GM23248 (cell line): ENCODE results near the gene MAML2.

Experiments
- EZH2 ChIP-seq: fragments of 200-600 bp; sonication (generic); IDR thresholded peaks from 2 replicates; pipeline ENCODE4 v1.6.1; 2018; ENCODE audit warnings: antibody characterized with exemption, mild to moderate bottlenecking; ENCODE audit not compliant: insufficient read depth, poor library complexity, severe bottlenecking
- EZH2phosphoT487 ChIP-seq: fragments of 200-600 bp; sonication (generic); IDR thresholded peaks from 2 replicates; pipeline ENCODE4 v1.6.1; 2018; ENCODE audit warnings: antibody characterized with exemption, moderate library complexity, mild to moderate bottlenecking, low read depth; ENCODE audit not compliant: insufficient read depth

GRCh38 chr11:96391698-96392307, 48.8 kb upstream of the MAML2 start:
- TF ChIP-seq EZH2phosphoT487 (no peak), EZH2 (no peak)
